Measurements from ENCODE around the gene SLC16A6. TPM values are rescaled to one million over a fixed set of nuclear protein-coding genes. Genes with fewer than 3 reads are reported as not detected.

Gene SLC16A6
- total RNA-seq, 1 experiment from 2014 or later = 4.8 TPM

DNA sequence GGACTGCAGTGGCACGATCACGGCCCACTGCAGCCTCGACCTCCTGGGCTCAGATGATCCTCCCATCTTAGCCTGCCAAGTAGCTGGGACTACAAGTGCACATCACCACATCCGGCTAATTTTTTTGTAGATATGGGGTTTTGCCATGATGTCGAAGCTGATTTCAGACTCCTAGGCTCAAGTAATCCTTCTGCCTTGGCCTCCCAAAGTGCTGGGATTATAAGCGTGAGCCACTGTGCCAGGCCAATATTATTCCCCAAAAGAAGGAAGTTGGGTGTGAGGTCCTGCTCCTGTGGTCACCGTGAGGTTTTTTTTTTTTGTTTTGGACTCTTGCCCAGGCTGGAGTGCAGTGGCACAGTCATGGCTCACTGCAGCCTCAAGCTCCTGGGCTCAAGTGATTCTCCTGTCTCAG lies 41.6 kb downstream of the SLC16A6 start:
- ChIA-PET POLR2A (interaction anchor here (1.0 kb wide), 1 partner anchor 49 kb away, joined by 3 read pairs; no protein-coding TSS in a partner anchor), RAD21 (ENCODE audit: low non-redundant PET in 1 of 2, low total read pairs in 2 of 2, uncharacterized antibody in 2 of 2, unreplicated experiment in 2 of 2) (interaction anchor here in 1 of 2 experiments (0.7 kb wide), 1 partner anchor 230 kb away, joined by 3 read pairs; no protein-coding TSS in a partner anchor), CTCF (interaction anchor here (0.8 to 1.3 kb wide), 3 partner anchors 16 to 187 kb away, joined by 3 to 5 read pairs (median 3); no protein-coding TSS in a partner anchor)
- H3K79me2 ChIP-seq (ENCODE audit: insufficient read depth, low read length) = peaks cover 12% of the 10 kb centered on the region
- peaks cover 1 to 16% of the 10 kb centered on the region in 2 experiments; a peak in 3 of 4 replicates for H3K36me3 ChIP-seq (ENCODE audit: control insufficient read depth in 1 of 2, insufficient read depth in 2 of 2, low read length in 2 of 2)
- H3K27me3 ChIP-seq (ENCODE audit: insufficient read depth, low read length) = no peaks in the 10 kb centered on the region
- H4K20me1 ChIP-seq (ENCODE audit: insufficient read depth) = no peaks in the 10 kb centered on the region
- H2AFZ ChIP-seq (ENCODE audit: low read depth, low read length, poor library complexity, severe bottlenecking) = no peak overlapping the region
- peak overlapping the region; percentile 79 for H3K4me2 ChIP-seq (ENCODE audit: low read length)
- no TSS peak for BruUV-seq (replicated peaks)
- H3K9me3 ChIP-seq (ENCODE audit: control insufficient read depth in 1 of 2, insufficient read depth in 1 of 2, low read depth in 1 of 2, low read length in 2 of 2) = no peaks in the 10 kb centered on the region
- H3K4me1 ChIP-seq (ENCODE audit: control insufficient read depth in 1 of 2, insufficient read depth in 2 of 2, low read length in 2 of 2) = peaks cover 14 to 29% of the 10 kb centered on the region in 2 experiments; a peak in 3 of 4 replicates
- peak overlapping the region in 1 of 2 experiments; percentile 67; a peak in 1 of 4 replicates for H3K4me3 ChIP-seq (replicated peaks in 1 of 2; ENCODE audit: low read depth in 1 of 2, low read length in 2 of 2)
- TF ChIP-seq POLR2AphosphoS5 (IDR thresholded peaks at IDR 0.05; ENCODE audit: low read depth, low read length) (peak; percentile 30; the same call in 1 of the 2 replicates), CBX3 (IDR thresholded peaks at IDR 0.05; ENCODE audit: low read depth) (no peak)
- intact Hi-C loops (cut with micrococcal nuclease) = loop anchor here (5.0 kb wide), 1 partner anchor 188 kb away; no protein-coding TSS in a partner anchor
- no peak for ATAC-seq
- no peaks in the 10 kb centered on the region for H3K9me2 ChIP-seq (ENCODE audit: insufficient read depth)
- H3K27ac ChIP-seq (ENCODE audit: low read depth, low read length) = peak overlapping the region; percentile 91; the same call in 1 of the 2 replicates
- 0 out of 2 replicates have a peak overlapping the region, but pooled peaks have one; percentile 90 for H3K9ac ChIP-seq (ENCODE audit: low read length)
- DNase-seq (ENCODE audit: low read depth, low spot score) = no peak

DNA sequence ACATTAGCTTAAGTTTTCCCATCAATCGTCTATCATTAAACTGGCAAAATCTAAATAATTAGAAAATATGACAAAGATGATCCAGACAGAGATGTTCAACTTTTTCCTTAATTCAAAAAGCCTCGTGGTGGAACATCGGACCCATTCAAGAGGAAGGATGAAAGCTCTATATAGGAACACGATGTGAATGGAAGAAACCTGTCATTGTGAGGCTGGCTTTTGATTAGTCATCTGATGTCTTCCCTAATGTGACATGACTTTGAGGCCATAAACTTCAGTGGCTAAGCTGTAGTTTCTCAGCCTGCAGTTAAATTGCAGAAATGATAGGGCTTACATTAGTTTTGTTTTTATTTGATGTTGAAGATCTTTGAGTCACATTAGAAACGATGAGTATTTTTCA lies 42.0 kb downstream of the SLC16A6 start:
- CTCF ChIA-PET = interaction anchor here (0.8 to 2.9 kb wide), 5 partner anchors 16 to 188 kb away, joined by 3 to 9 read pairs (median 5); no protein-coding TSS in a partner anchor
- H3K9me2 ChIP-seq (ENCODE audit: insufficient read depth) = no peaks in the 10 kb centered on the region
- no peaks in the 10 kb centered on the region for H3K27me3 ChIP-seq (ENCODE audit: insufficient read depth, low read length)
- POLR2A ChIA-PET = interaction anchor here (1.0 to 1.8 kb wide), 3 partner anchors 8 to 48 kb away, joined by 3 to 4 read pairs (median 3); no protein-coding TSS in a partner anchor
- intact Hi-C loops (cut with micrococcal nuclease) = loop anchor here (5.0 kb wide), 1 partner anchor 188 kb away; no protein-coding TSS in a partner anchor
- H3K4me2 ChIP-seq (ENCODE audit: low read length) = peak overlapping the region; percentile 79
- H3K27ac ChIP-seq (ENCODE audit: low read depth, low read length) = peak overlapping the region; percentile 91
- peak overlapping the region; percentile 90 for H3K9ac ChIP-seq (ENCODE audit: low read length)
- BruUV-seq (replicated peaks) = no TSS peak
- H3K4me1 ChIP-seq (ENCODE audit: control insufficient read depth in 1 of 2, insufficient read depth in 2 of 2, low read length in 2 of 2) = peaks cover 14 to 29% of the 10 kb centered on the region in 2 experiments; a peak in 3 of 4 replicates
- DNase-seq (ENCODE audit: low read depth, low spot score) (no peak), ATAC-seq (no peak)
- H3K79me2 ChIP-seq (ENCODE audit: insufficient read depth, low read length) = peaks cover 12% of the 10 kb centered on the region
- H3K4me3 ChIP-seq (replicated peaks in 1 of 2; ENCODE audit: low read depth in 1 of 2, low read length in 2 of 2) = peak overlapping the region; percentile 62 to 67
- no peaks in the 10 kb centered on the region for H3K9me3 ChIP-seq (ENCODE audit: control insufficient read depth in 1 of 2, insufficient read depth in 1 of 2, low read depth in 1 of 2, low read length in 2 of 2)
- peaks cover 0 to 14% of the 10 kb centered on the region in 2 experiments; a peak in 3 of 4 replicates for H3K36me3 ChIP-seq (ENCODE audit: control insufficient read depth in 1 of 2, insufficient read depth in 2 of 2, low read length in 2 of 2)
- no peaks in the 10 kb centered on the region for H4K20me1 ChIP-seq (ENCODE audit: insufficient read depth)
- RAD21 ChIA-PET (ENCODE audit: low non-redundant PET in 1 of 2, low total read pairs in 2 of 2, uncharacterized antibody in 2 of 2, unreplicated experiment in 2 of 2) = no interaction called here
- no peak overlapping the region for H2AFZ ChIP-seq (ENCODE audit: low read depth, low read length, poor library complexity, severe bottlenecking)
- TF ChIP-seq POLR2A (IDR thresholded peaks at IDR 0.05; ENCODE audit: borderline replicate concordance, extremely low read depth, insufficient read depth, insufficient read length) (no peak), POLR2AphosphoS5 (IDR thresholded peaks at IDR 0.05; ENCODE audit: low read depth, low read length) (no peak), YY1 (IDR thresholded peaks at IDR 0.05; ENCODE audit: extremely low read depth, insufficient replicate concordance, low read depth, low read length) (no peak), CBX3 (IDR thresholded peaks at IDR 0.05; ENCODE audit: low read depth) (no peak), CEBPB (IDR thresholded peaks at IDR 0.05; ENCODE audit: low read depth) (no peak), FOSL1 (IDR thresholded peaks at IDR 0.05; ENCODE audit: low read depth) (no peak), ZNF274 (IDR thresholded peaks at IDR 0.05; ENCODE audit: low read depth, low read length) (no peak), ELF1 (IDR thresholded peaks at IDR 0.05; ENCODE audit: borderline replicate concordance, low read depth) (no peak), TCF7L2 (IDR thresholded peaks at IDR 0.05; ENCODE audit: borderline replicate concordance, extremely low read depth, insufficient read depth, insufficient read length) (no peak), JUND (IDR thresholded peaks at IDR 0.05) (no peak), EZH2phosphoT487 (IDR thresholded peaks at IDR 0.05; ENCODE audit: borderline replicate concordance) (no peak), EGR1 (IDR thresholded peaks at IDR 0.05; ENCODE audit: low read depth) (no peak)
- TF ChIP-seq, protein P1, sequence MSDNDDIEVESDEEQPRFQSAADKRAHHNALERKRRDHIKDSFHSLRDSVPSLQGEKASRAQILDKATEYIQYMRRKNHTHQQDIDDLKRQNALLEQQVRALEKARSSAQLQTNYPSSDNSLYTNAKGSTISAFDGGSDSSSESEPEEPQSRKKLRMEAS (IDR thresholded peaks at IDR 0.05) = no peak
- TF ChIP-seq, protein P2, sequence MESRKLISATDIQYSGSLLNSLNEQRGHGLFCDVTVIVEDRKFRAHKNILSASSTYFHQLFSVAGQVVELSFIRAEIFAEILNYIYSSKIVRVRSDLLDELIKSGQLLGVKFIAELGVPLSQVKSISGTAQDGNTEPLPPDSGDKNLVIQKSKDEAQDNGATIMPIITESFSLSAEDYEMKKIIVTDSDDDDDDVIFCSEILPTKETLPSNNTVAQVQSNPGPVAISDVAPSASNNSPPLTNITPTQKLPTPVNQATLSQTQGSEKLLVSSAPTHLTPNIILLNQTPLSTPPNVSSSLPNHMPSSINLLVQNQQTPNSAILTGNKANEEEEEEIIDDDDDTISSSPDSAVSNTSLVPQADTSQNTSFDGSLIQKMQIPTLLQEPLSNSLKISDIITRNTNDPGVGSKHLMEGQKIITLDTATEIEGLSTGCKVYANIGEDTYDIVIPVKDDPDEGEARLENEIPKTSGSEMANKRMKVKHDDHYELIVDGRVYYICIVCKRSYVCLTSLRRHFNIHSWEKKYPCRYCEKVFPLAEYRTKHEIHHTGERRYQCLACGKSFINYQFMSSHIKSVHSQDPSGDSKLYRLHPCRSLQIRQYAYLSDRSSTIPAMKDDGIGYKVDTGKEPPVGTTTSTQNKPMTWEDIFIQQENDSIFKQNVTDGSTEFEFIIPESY (IDR thresholded peaks at IDR 0.05; ENCODE audit: extremely low read depth, insufficient replicate concordance, low read length) = no peak
- TF ChIP-seq, protein P3, sequence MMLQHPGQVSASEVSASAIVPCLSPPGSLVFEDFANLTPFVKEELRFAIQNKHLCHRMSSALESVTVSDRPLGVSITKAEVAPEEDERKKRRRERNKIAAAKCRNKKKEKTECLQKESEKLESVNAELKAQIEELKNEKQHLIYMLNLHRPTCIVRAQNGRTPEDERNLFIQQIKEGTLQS (IDR thresholded peaks at IDR 0.05) = no peak
